ENCODE measurements around the gene SFTPB. TPM values are rescaled to one million over a fixed set of nuclear protein-coding genes. Genes with fewer than 3 reads are reported as not detected.

SFTPB gene
- total RNA-seq, 1 donor from 2014 or later, result not detected

DNA sequence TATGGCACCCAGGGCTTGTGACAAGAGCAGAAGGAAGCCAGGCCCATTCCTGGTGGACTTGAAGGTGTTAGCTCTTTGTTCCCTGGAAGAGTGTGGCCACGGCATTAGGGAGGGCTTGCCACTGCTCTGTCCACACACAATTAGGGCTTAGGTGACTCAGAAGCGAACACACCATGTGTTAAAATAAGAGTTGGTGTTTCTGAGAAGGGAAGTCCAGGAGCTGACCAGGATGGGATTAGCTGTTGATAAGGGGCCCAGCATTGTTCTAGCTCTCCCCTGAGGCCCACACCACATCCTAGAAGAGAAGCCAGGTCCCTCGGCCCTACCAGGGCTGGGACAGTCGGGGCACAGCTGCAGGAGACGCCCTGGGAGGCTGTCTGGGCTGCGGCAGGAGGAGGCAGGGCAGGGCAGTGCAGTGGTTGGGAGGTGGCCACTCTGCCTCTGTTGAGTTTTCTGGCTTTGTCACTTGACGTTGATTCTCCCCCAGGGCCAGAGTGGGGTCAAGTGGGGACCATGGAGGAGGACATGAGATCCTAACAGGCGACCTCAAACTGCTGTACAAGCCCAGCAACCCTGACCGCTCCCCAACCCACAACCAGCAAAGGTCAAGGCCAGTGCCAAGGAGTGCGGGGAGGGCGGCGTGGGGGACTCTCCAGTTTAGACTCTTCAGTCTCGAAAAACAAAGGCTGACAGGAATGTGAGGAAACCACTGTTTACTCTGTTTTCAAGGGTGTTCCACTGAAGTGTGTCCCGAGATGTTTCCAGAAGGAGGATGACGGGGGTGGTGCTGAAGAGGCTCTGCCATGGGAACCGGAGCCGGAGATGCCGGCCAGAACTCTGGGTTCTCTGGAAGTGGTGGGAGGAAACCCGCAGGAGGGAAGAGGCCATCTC is 42.9 kb upstream of the SFTPB start:
- TF ChIP-seq, protein P1, sequence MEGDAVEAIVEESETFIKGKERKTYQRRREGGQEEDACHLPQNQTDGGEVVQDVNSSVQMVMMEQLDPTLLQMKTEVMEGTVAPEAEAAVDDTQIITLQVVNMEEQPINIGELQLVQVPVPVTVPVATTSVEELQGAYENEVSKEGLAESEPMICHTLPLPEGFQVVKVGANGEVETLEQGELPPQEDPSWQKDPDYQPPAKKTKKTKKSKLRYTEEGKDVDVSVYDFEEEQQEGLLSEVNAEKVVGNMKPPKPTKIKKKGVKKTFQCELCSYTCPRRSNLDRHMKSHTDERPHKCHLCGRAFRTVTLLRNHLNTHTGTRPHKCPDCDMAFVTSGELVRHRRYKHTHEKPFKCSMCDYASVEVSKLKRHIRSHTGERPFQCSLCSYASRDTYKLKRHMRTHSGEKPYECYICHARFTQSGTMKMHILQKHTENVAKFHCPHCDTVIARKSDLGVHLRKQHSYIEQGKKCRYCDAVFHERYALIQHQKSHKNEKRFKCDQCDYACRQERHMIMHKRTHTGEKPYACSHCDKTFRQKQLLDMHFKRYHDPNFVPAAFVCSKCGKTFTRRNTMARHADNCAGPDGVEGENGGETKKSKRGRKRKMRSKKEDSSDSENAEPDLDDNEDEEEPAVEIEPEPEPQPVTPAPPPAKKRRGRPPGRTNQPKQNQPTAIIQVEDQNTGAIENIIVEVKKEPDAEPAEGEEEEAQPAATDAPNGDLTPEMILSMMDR (IDR thresholded peaks at IDR 0.05; ENCODE audit: partially characterized antibody, unreplicated experiment), result no peak
- H3K4me3 Mint-ChIP-seq (ENCODE audit: unreplicated experiment), result no peak overlapping the region
- H3K9me3 Mint-ChIP-seq (ENCODE audit: unreplicated experiment), result peaks cover 1% of the 10 kb centered on the region
- H3K4me1 Mint-ChIP-seq (ENCODE audit: low read depth, unreplicated experiment), result no peaks in the 10 kb centered on the region
- no peaks in the 10 kb centered on the region for H3K36me3 Mint-ChIP-seq (ENCODE audit: unreplicated experiment)
- H3K27ac Mint-ChIP-seq (ENCODE audit: unreplicated experiment), result no peak overlapping the region
- no peak for DNase-seq
- no peaks in the 10 kb centered on the region for H3K27me3 Mint-ChIP-seq (ENCODE audit: unreplicated experiment)

DNA sequence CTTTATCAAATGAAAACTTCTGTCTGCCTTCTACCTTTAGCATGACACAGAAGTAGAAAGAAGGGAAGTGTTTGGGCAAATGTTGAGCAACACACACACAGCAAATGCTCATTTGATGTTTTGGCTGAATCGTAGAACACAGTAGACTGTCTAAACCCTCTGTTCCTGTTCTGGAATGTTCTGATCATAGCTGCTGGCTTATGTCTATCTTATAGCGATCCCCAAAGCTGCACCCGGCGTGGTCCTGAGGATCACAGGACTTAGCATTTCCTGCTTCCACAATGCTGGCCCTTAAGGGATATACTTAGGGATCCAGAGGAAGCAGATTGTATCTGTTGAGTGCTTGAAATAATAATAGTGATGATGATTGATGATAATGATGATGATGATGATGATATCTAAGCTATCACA is 41.4 kb upstream of the SFTPB start:
- H3K4me3 Mint-ChIP-seq (ENCODE audit: unreplicated experiment), result no peak overlapping the region
- no peak for DNase-seq
- no peaks in the 10 kb centered on the region for H3K4me1 Mint-ChIP-seq (ENCODE audit: low read depth, unreplicated experiment)
- no peaks in the 10 kb centered on the region for H3K36me3 Mint-ChIP-seq (ENCODE audit: unreplicated experiment)
- TF ChIP-seq, protein P1 (IDR thresholded peaks at IDR 0.05; ENCODE audit: partially characterized antibody, unreplicated experiment), result no peak
- H3K27ac Mint-ChIP-seq (ENCODE audit: unreplicated experiment), result no peak overlapping the region
- no peaks in the 10 kb centered on the region for H3K27me3 Mint-ChIP-seq (ENCODE audit: unreplicated experiment)
- peaks cover 1% of the 10 kb centered on the region for H3K9me3 Mint-ChIP-seq (ENCODE audit: unreplicated experiment)

- TF ChIP-seq, protein P1 (IDR thresholded peaks at IDR 0.05; ENCODE audit: partially characterized antibody, unreplicated experiment), result no peak
- Mint-ChIP-seq H3K9me3 (ENCODE audit: unreplicated experiment) (peaks cover under 1% of the 10 kb centered on the region), H3K27me3 (ENCODE audit: unreplicated experiment) (no peaks in the 10 kb centered on the region), H3K4me1 (ENCODE audit: low read depth, unreplicated experiment) (no peaks in the 10 kb centered on the region), H3K4me3 (ENCODE audit: unreplicated experiment) (no peak overlapping the region), H3K36me3 (ENCODE audit: unreplicated experiment) (no peaks in the 10 kb centered on the region), H3K27ac (ENCODE audit: unreplicated experiment) (no peak overlapping the region)
- no peak for DNase-seq
Measured at GRCh38 chr2:85708641-85709040, 40.6 kb upstream of the SFTPB start.

DNA sequence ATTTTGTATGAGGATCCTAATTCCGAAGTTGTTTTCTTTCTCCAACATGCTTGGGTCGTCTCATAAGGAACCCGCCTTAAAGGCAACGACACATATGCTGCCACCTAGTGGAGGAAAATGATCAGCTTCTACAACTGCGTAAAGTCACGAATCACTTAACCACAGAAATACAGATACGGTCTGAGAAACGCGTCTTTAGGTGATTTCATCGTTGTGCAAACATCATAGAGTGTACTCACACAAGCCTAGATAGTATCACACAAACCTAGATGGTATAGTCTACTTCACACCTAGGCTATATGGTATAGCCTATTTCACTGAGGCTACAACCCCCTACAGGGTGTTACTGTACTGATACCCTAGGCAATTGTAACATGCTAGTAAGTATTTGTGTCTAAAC is 39.3 kb upstream of the SFTPB start:
- no peaks in the 10 kb centered on the region for H3K4me1 Mint-ChIP-seq (ENCODE audit: low read depth, unreplicated experiment)
- H3K27ac Mint-ChIP-seq (ENCODE audit: unreplicated experiment), result no peak overlapping the region
- no peak overlapping the region for H3K4me3 Mint-ChIP-seq (ENCODE audit: unreplicated experiment)

More for the DNA sequence above, 39.3 kb upstream of the SFTPB start:
- H3K36me3 Mint-ChIP-seq (ENCODE audit: unreplicated experiment), result no peaks in the 10 kb centered on the region
- DNase-seq, result no peak
- no peaks in the 10 kb centered on the region for H3K9me3 Mint-ChIP-seq (ENCODE audit: unreplicated experiment)
- TF ChIP-seq, protein P1 (IDR thresholded peaks at IDR 0.05; ENCODE audit: partially characterized antibody, unreplicated experiment), result peak; percentile 89
- no peaks in the 10 kb centered on the region for H3K27me3 Mint-ChIP-seq (ENCODE audit: unreplicated experiment)

Data from glutamatergic neuron (in vitro differentiated cells).